ENCODE measurements around the gene PPT2.

- TF ChIP-seq EZH2 (IDR thresholded peaks at IDR 0.05; ENCODE audit: borderline replicate concordance, low read depth, low read length, poor library complexity, severe bottlenecking) = no peak
- TF ChIP-seq, protein P1, sequence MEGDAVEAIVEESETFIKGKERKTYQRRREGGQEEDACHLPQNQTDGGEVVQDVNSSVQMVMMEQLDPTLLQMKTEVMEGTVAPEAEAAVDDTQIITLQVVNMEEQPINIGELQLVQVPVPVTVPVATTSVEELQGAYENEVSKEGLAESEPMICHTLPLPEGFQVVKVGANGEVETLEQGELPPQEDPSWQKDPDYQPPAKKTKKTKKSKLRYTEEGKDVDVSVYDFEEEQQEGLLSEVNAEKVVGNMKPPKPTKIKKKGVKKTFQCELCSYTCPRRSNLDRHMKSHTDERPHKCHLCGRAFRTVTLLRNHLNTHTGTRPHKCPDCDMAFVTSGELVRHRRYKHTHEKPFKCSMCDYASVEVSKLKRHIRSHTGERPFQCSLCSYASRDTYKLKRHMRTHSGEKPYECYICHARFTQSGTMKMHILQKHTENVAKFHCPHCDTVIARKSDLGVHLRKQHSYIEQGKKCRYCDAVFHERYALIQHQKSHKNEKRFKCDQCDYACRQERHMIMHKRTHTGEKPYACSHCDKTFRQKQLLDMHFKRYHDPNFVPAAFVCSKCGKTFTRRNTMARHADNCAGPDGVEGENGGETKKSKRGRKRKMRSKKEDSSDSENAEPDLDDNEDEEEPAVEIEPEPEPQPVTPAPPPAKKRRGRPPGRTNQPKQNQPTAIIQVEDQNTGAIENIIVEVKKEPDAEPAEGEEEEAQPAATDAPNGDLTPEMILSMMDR (conservative IDR thresholded peaks at IDR 0.05; ENCODE audit: low read depth, low read length) = peak; percentile 60
Measured at GRCh38 chr6:32194825-32195651, 41.1 kb downstream of the PPT2 start.
